Liver (tissue), 9 donors: ENCODE measurements around the gene ZFYVE28. TPM values are rescaled to one million over a fixed set of nuclear protein-coding genes. Genes with fewer than 3 reads are reported as not detected.

Experiments
- DNase-seq: peaks from one replicate; pipeline ENCODE4 v3.0.0-alpha.2; 2017; ENCODE audit warnings: low spot score
- H3K27ac ChIP-seq, 2 donors: one replicate each; pipeline ENCODE4 v1.7.0; 2013; ENCODE audit warnings: inconsistent platforms in 2 of 2, low read length in 2 of 2, control low read depth in 1 of 2, low read depth in 1 of 2, mild to moderate bottlenecking in 1 of 2
- H3K27me3 ChIP-seq, 4 donors: one replicate each; pipeline versions ENCODE4 v1.6.1 to v1.7.0; 2013; ENCODE audit warnings: low read length in 3 of 4, inconsistent platforms in 1 of 4, mild to moderate bottlenecking in 1 of 4, moderate library complexity in 1 of 4; ENCODE audit not compliant: control insufficient read depth in 4 of 4, insufficient read depth in 4 of 4
- H3K36me3 ChIP-seq, 4 donors: one replicate each; pipeline versions ENCODE4 v1.6.1 to v1.7.0; 2013; ENCODE audit warnings: low read length in 3 of 4, mild to moderate bottlenecking in 3 of 4, low read depth in 1 of 4, moderate library complexity in 1 of 4; ENCODE audit not compliant: control insufficient read depth in 4 of 4, insufficient read depth in 3 of 4
- H3K4me1 ChIP-seq, 4 donors: one replicate each; pipeline versions ENCODE4 v1.6.1 to v1.7.0; 2013; ENCODE audit warnings: low read length in 3 of 4, mild to moderate bottlenecking in 3 of 4, moderate library complexity in 1 of 4; ENCODE audit not compliant: control insufficient read depth in 4 of 4, insufficient read depth in 4 of 4
- H3K4me3 ChIP-seq, 3 donors: one replicate each; pipeline versions ENCODE4 v1.6.1 to v1.7.0; 2013; ENCODE audit warnings: low read length in 3 of 3, control low read depth in 1 of 3, low read depth in 1 of 3, mild to moderate bottlenecking in 1 of 3
- H3K9ac ChIP-seq, 2 donors: one replicate each; pipeline ENCODE4 v1.7.0; 2013; ENCODE audit warnings: low read length in 2 of 2, mild to moderate bottlenecking in 2 of 2, moderate library complexity in 2 of 2, control low read depth in 1 of 2, low read depth in 1 of 2
- H3K9me3 ChIP-seq, 4 donors: one replicate each; pipeline versions ENCODE4 v1.6.1 to v1.7.0; 2013; ENCODE audit warnings: low read length in 3 of 4; ENCODE audit not compliant: control insufficient read depth in 4 of 4
- EGR1 ChIP-seq, 2 donors: IDR thresholded peaks; 2 replicates each; pipeline ENCODE4 v1.6.1; 2016 to 2018; ENCODE audit warnings: antibody characterized with exemption in 2 of 2, low read depth in 2 of 2
- FOXA1 ChIP-seq: IDR thresholded peaks from 2 replicates; pipeline ENCODE4 v1.6.1; 2016; ENCODE audit warnings: antibody characterized with exemption
- FOXA2 ChIP-seq: IDR thresholded peaks from 2 replicates; pipeline ENCODE4 v1.6.1; 2016; ENCODE audit warnings: antibody characterized with exemption
- HNF4A ChIP-seq, 2 donors: conservative IDR thresholded peaks; 2 replicates each; pipeline ENCODE4 v1.6.1; 2016; ENCODE audit warnings: antibody characterized with exemption in 2 of 2, mild to moderate bottlenecking in 2 of 2
- HNF4G ChIP-seq: IDR thresholded peaks from 2 replicates; pipeline ENCODE4 v1.6.1; 2016; ENCODE audit warnings: antibody characterized with exemption
- JUND ChIP-seq, 2 donors: IDR thresholded peaks; 2 replicates each; pipeline ENCODE4 v1.6.1; 2016; ENCODE audit warnings: antibody characterized with exemption in 2 of 2
- MAX ChIP-seq: IDR thresholded peaks from 2 replicates; pipeline ENCODE4 v1.6.1; 2016; ENCODE audit warnings: antibody characterized with exemption
- NR2F2 ChIP-seq: IDR thresholded peaks from 2 replicates; pipeline ENCODE4 v1.6.1; 2016; ENCODE audit warnings: antibody characterized with exemption
- RAD21 ChIP-seq, 2 donors: IDR thresholded peaks; 2 replicates each; pipeline ENCODE4 v1.6.1; 2016; ENCODE audit warnings: antibody characterized with exemption in 2 of 2, mild to moderate bottlenecking in 2 of 2
- REST ChIP-seq: IDR thresholded peaks from 2 replicates; pipeline ENCODE4 v1.6.1; 2016; ENCODE audit warnings: antibody characterized with exemption, mild to moderate bottlenecking
- RXRA ChIP-seq, 2 donors: IDR thresholded peaks; 2 replicates each; pipeline ENCODE4 v1.6.1; 2017 to 2018; ENCODE audit warnings: antibody characterized with exemption in 2 of 2, mild to moderate bottlenecking in 1 of 2
- SP1 ChIP-seq: IDR thresholded peaks from 2 replicates; pipeline ENCODE4 v1.6.1; 2018; ENCODE audit warnings: antibody characterized with exemption, mild to moderate bottlenecking
- TAF1 ChIP-seq: conservative IDR thresholded peaks from 2 replicates; pipeline ENCODE4 v1.6.1; 2016; ENCODE audit warnings: antibody characterized with exemption, mild to moderate bottlenecking
- YY1 ChIP-seq: IDR thresholded peaks from 2 replicates; pipeline ENCODE4 v1.6.1; 2016; ENCODE audit warnings: antibody characterized with exemption, mild to moderate bottlenecking
- ZBTB33 ChIP-seq: IDR thresholded peaks from 2 replicates; pipeline ENCODE4 v1.6.1; 2016; ENCODE audit warnings: antibody characterized with exemption
- WGBS: extraction: QIAGEN DNeasy Blood & Tissue Kit; methylation state at CpG from one replicate; pipeline ENCODE4 v1.1.7; 2013; 5-methylcytosine and 5-hydroxymethylcytosine counted together
- polyA plus RNA-seq, 2 donors: library from polyadenylated mRNA; stranded (reverse) in 1 of 2; unstranded in 1 of 2; fragments of 200-250 nt in 1 of 2; fragments of >200 nt in 1 of 2; fragmentation: Nextera tagmentation in 1 of 2; extraction: Ambion mirVana in 1 of 2; gene quantifications; one replicate each; pipeline versions ENCODE4 v1.2.1 to v1.2.3, GENCODE V29; 2013 to 2015
- total RNA-seq, 2 donors: library from RNA; depleted of rRNA; stranded (reverse); fragments of >200 nt; gene quantifications; one replicate each; pipeline ENCODE4 v1.2.3, GENCODE V29; 2014
- donor health status: healthy.
- donor health status: healthy.
- donor health status: healthy.
- donor health status: healthy.
- donor health status: healthy.

Gene ZFYVE28
- total and polyA plus RNA-seq, 4 donors = 2.0 to 6.1 (median 2.7) TPM

- WGBS = 71% methylated on average over 9 of the region's 9 CpGs
- Histone ChIP-seq H3K9me3 (peaks cover 0 to 4% (median 1%) of the 10 kb centered on the region in 4 donors), H3K4me3 (no peak overlapping the region), H3K36me3 (no peaks in the 10 kb centered on the region), H3K4me1 (no peaks in the 10 kb centered on the region), H3K27me3 (no peaks in the 10 kb centered on the region), H3K27ac (no peak overlapping the region), H3K9ac (no peak overlapping the region)
- no peak for TF ChIP-seq HNF4G
- no peak for TF ChIP-seq TAF1
- no peak for TF ChIP-seq FOXA1
- TF ChIP-seq NR2F2 = no peak
- TF ChIP-seq REST = no peak
- no peak for TF ChIP-seq RXRA (IDR thresholded peaks at IDR 0.05)
- TF ChIP-seq ZBTB33 = no peak
- TF ChIP-seq JUND (IDR thresholded peaks at IDR 0.05) = no peak
- TF ChIP-seq YY1 = no peak
- no peak for TF ChIP-seq MAX
- no peak for TF ChIP-seq HNF4A (conservative IDR thresholded peaks at IDR 0.05)
- TF ChIP-seq SP1 = no peak
- TF ChIP-seq RAD21 (IDR thresholded peaks at IDR 0.05) = no peak
- DNase-seq = no peak
Observed at GRCh38 chr4:2434420-2434819, 16.0 kb upstream of the ZFYVE28 start.

- Histone ChIP-seq H3K27ac (no peak overlapping the region), H3K9me3 (peaks cover 0 to 4% (median 1%) of the 10 kb centered on the region in 4 donors), H3K36me3 (no peaks in the 10 kb centered on the region), H3K4me3 (no peak overlapping the region), H3K27me3 (no peaks in the 10 kb centered on the region), H3K9ac (no peak overlapping the region), H3K4me1 (no peaks in the 10 kb centered on the region)
- WGBS = 79% methylated on average over 29 of the region's 29 CpGs
- no peak for DNase-seq
- TF ChIP-seq YY1 (no peak), NR2F2 (no peak), EGR1 (IDR thresholded peaks at IDR 0.05; ENCODE audit: low read depth in 2 of 2) (no peak), HNF4A (conservative IDR thresholded peaks at IDR 0.05) (no peak), RXRA (IDR thresholded peaks at IDR 0.05) (no peak), FOXA2 (no peak)
Observed at GRCh38 chr4:2433609-2434350, 15.3 kb upstream of the ZFYVE28 start.
